GM12891 (cell line): Measurements from ENCODE around the gene GABBR2.

ENCODE experiments used
- POLR2A ChIP-seq: IDR thresholded peaks from 2 replicates; pipeline ENCODE4 v1.6.1; 2011; ENCODE audit warnings: low read depth, low read length, control low read depth
- POU2F2 ChIP-seq: IDR thresholded peaks from 2 replicates; pipeline ENCODE4 v1.6.1; 2011; ENCODE audit warnings: low read depth, mild to moderate bottlenecking, control low read depth, low read length, moderate library complexity

GRCh38 chr9:98647236-98647635, 61.5 kb downstream of the GABBR2 start:
- TF ChIP-seq POU2F2 (no peak), POLR2A (no peak)
